AG08396 (cell line): ENCODE results near the gene AK2.
"Not testable (repeated sequence)": the region's sequence is repeated elsewhere in the genome, so short reads cannot be mapped to it uniquely, and the experiment has no call there.

Experiments used
- DNase-seq: peaks from one replicate; pipeline ENCODE4 v3.0.0; 2012; ENCODE audit warnings: low spot score, mixed read lengths

AK2 gene

GRCh38 chr1:33050221-33051076 is 13.8 kb upstream of the AK2 start:
- peak; percentile 37 for DNase-seq

- DNase-seq, result no peak
These were observed 12.7 kb upstream of the AK2 start for GRCh38 chr1:33049371-33049770.

- DNase-seq, result no peak
These were observed 11.7 kb upstream of the AK2 start for GRCh38 chr1:33048426-33048825.

- peak; percentile 23 for DNase-seq
These were observed 11.2 kb upstream of the AK2 start for GRCh38 chr1:33047839-33048305.

GRCh38 chr1:33047290-33047689 is 10.6 kb upstream of the AK2 start:
- DNase-seq, result no peak

- DNase-seq, result not testable (repeated sequence)
These were observed 9.6 kb upstream of the AK2 start for GRCh38 chr1:33046234-33046633.

- no peak for DNase-seq
These were observed 9.1 kb upstream of the AK2 start for GRCh38 chr1:33045814-33046213.

- no peak for DNase-seq
These were observed 8.6 kb upstream of the AK2 start for GRCh38 chr1:33045246-33045645.

- DNase-seq, result no peak
These were observed 6.8 kb upstream of the AK2 start for GRCh38 chr1:33043267-33044092.

- DNase-seq, result no peak
These were observed 6.1 kb upstream of the AK2 start for GRCh38 chr1:33042831-33043230.

GRCh38 chr1:33041026-33041425 is 4.3 kb upstream of the AK2 start:
- DNase-seq, result no peak

- DNase-seq, result no peak
These were observed 3.2 kb upstream of the AK2 start for GRCh38 chr1:33039840-33040239.

GRCh38 chr1:33036051-33036525 is 595 bp downstream of the AK2 start:
- DNase-seq, result peak; percentile 24

GRCh38 chr1:33032126-33032869 is 4.4 kb downstream of the AK2 start:
- DNase-seq, result no peak

GRCh38 chr1:33031506-33031905 is 5.2 kb downstream of the AK2 start:
- DNase-seq, result no peak

- no peak for DNase-seq
These were observed 6.1 kb downstream of the AK2 start for GRCh38 chr1:33030575-33030974.

- no peak for DNase-seq
These were observed 6.8 kb downstream of the AK2 start for GRCh38 chr1:33029921-33030320.

- DNase-seq, result no peak
These were observed 7.5 kb downstream of the AK2 start for GRCh38 chr1:33029209-33029608.

GRCh38 chr1:33025761-33026160 is 10.9 kb downstream of the AK2 start:
- no peak for DNase-seq

- DNase-seq, result no peak
These were observed 11.5 kb downstream of the AK2 start for GRCh38 chr1:33025180-33025569.

GRCh38 chr1:33024430-33025179 is 12.1 kb downstream of the AK2 start:
- not testable (repeated sequence) for DNase-seq
